ENCODE measurements around the gene ZFYVE28.

DNA sequence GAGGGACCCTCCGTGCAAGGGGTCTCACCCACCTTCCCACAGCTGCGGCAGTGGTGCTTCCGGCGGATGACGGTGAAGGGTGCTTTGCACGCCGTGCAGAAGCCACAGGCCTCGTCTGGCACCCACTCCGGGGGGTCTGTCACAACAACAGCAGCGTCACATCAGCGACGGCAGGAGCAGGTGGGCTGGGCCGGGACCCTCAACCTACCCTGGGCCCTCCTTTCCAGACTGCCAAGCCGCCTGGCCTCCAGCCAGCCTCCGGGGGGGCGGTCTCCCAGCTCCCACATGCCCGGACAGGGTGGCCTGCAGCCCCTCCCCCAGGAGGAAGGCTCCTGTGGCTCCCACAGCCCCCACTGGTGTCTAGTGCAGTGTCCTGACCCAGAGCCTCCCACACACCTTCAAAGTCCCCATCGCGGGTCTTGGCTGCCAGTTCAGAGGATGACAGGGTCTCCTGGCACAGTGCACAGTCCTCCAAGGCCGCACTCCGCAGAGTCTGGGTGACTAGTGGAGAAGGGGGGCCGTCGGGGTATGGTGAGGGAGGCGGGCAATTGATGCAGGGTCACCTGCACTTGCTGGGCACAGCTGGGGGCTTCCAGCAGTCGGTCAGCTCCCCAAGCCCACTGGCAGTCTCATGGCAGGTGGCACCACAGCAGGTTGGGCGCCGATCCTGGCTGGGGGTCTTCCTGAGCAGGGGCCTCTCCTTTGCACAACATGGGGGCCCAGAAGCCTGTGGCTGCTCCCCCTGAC lies 147.0 kb downstream of the ZFYVE28 start:
- TF ChIP-seq, protein P1, sequence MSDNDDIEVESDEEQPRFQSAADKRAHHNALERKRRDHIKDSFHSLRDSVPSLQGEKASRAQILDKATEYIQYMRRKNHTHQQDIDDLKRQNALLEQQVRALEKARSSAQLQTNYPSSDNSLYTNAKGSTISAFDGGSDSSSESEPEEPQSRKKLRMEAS (IDR thresholded peaks at IDR 0.05; ENCODE audit: low read depth, low read length), result no peak
- TF ChIP-seq ZNF274 (IDR thresholded peaks at IDR 0.05; ENCODE audit: insufficient read depth, insufficient read length) (no peak), POLR2A (IDR thresholded peaks at IDR 0.05; ENCODE audit: low read depth, low read length) (no peak), GATAD2B (conservative IDR thresholded peaks at IDR 0.05; ENCODE audit: low read depth) (no peak), SMARCA5 (IDR thresholded peaks at IDR 0.05) (no peak), NFYA (IDR thresholded peaks at IDR 0.05; ENCODE audit: borderline replicate concordance, low read depth, low read length) (no peak), NFIC (IDR thresholded peaks at IDR 0.05; ENCODE audit: low read depth, low read length) (no peak), GABPA (IDR thresholded peaks at IDR 0.05; ENCODE audit: low read depth) (no peak)
- TF ChIP-seq, protein P2, sequence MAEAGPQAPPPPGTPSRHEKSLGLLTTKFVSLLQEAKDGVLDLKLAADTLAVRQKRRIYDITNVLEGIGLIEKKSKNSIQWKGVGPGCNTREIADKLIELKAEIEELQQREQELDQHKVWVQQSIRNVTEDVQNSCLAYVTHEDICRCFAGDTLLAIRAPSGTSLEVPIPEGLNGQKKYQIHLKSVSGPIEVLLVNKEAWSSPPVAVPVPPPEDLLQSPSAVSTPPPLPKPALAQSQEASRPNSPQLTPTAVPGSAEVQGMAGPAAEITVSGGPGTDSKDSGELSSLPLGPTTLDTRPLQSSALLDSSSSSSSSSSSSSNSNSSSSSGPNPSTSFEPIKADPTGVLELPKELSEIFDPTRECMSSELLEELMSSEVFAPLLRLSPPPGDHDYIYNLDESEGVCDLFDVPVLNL (IDR thresholded peaks at IDR 0.05; ENCODE audit: low read depth, low read length), result no peak
- TF ChIP-seq, protein P3, sequence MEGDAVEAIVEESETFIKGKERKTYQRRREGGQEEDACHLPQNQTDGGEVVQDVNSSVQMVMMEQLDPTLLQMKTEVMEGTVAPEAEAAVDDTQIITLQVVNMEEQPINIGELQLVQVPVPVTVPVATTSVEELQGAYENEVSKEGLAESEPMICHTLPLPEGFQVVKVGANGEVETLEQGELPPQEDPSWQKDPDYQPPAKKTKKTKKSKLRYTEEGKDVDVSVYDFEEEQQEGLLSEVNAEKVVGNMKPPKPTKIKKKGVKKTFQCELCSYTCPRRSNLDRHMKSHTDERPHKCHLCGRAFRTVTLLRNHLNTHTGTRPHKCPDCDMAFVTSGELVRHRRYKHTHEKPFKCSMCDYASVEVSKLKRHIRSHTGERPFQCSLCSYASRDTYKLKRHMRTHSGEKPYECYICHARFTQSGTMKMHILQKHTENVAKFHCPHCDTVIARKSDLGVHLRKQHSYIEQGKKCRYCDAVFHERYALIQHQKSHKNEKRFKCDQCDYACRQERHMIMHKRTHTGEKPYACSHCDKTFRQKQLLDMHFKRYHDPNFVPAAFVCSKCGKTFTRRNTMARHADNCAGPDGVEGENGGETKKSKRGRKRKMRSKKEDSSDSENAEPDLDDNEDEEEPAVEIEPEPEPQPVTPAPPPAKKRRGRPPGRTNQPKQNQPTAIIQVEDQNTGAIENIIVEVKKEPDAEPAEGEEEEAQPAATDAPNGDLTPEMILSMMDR (IDR thresholded peaks at IDR 0.05 in 2 of 3, conservative IDR thresholded peaks at IDR 0.05 in 1 of 3; ENCODE audit: control insufficient read depth in 2 of 3, extremely low read depth in 1 of 3, insufficient read depth in 1 of 3, low read depth in 3 of 3, low read length in 3 of 3), result no peak

All from GM12878 (cell line).